NOMO-1 treated with DMSO at 0.1 percent for 48 hours (cell line): ENCODE data around the gene CCNJL.

Experiments used
- DNase-seq: peaks from one replicate; lab custom pipeline; 2025; ENCODE audit not compliant: unreplicated experiment; lab: John Stamatoyannopoulos, UW

Gene CCNJL

GRCh38 chr5:160291467-160291866 is 20.9 kb downstream of the CCNJL start:
- no peak for DNase-seq

GRCh38 chr5:160290751-160291150 is 21.6 kb downstream of the CCNJL start:
- no peak for DNase-seq

- no peak for DNase-seq
Observed at GRCh38 chr5:160289721-160290120, 22.6 kb downstream of the CCNJL start.

GRCh38 chr5:160289356-160289651 is 23.1 kb downstream of the CCNJL start:
- DNase-seq, result no peak

- no peak for DNase-seq
Observed at GRCh38 chr5:160287378-160288051, 24.8 kb downstream of the CCNJL start.

- DNase-seq, result no peak
Observed at GRCh38 chr5:160286947-160287346, 25.4 kb downstream of the CCNJL start.

GRCh38 chr5:160285316-160285715 is 27.0 kb downstream of the CCNJL start:
- no peak for DNase-seq

- no peak for DNase-seq
Observed at GRCh38 chr5:160284291-160284873, 28.0 kb downstream of the CCNJL start.

- DNase-seq, result no peak
Observed at GRCh38 chr5:160281275-160281674, 31.1 kb downstream of the CCNJL start.

- DNase-seq, result no peak
Observed at GRCh38 chr5:160280384-160281095, 31.8 kb downstream of the CCNJL start.

- no peak for DNase-seq
Observed at GRCh38 chr5:160278343-160278742, 34.0 kb downstream of the CCNJL start.

- DNase-seq, result no peak
Observed at GRCh38 chr5:160274483-160274931, 37.9 kb downstream of the CCNJL start.

- no peak for DNase-seq
Observed at GRCh38 chr5:160272889-160273288, 39.5 kb downstream of the CCNJL start.

GRCh38 chr5:160272264-160272663 is 40.1 kb downstream of the CCNJL start:
- DNase-seq, result no peak

GRCh38 chr5:160271836-160272235 is 40.5 kb downstream of the CCNJL start:
- DNase-seq, result no peak

GRCh38 chr5:160271396-160271795 is 41.0 kb downstream of the CCNJL start:
- DNase-seq, result peak; percentile 7

GRCh38 chr5:160270704-160271103 is 41.7 kb downstream of the CCNJL start:
- DNase-seq, result no peak

- DNase-seq, result peak; percentile 75
Observed at GRCh38 chr5:160269017-160269416, 43.3 kb downstream of the CCNJL start.

- DNase-seq, result no peak
Observed at GRCh38 chr5:160268121-160268520, 44.2 kb downstream of the CCNJL start.

GRCh38 chr5:160266752-160267345 is 45.5 kb downstream of the CCNJL start:
- DNase-seq, result no peak

GRCh38 chr5:160266044-160266443 is 46.3 kb downstream of the CCNJL start:
- DNase-seq, result no peak

- DNase-seq, result no peak
Observed at GRCh38 chr5:160263326-160263855, 49.0 kb downstream of the CCNJL start.
